CD4-positive, alpha-beta T cell (primary cell): ENCODE measurements around the gene CDH4. TPM values are rescaled to one million over a fixed set of nuclear protein-coding genes. Genes with fewer than 3 reads are reported as not detected.

Source experiments
- ATAC-seq: fragments of 200-7000 bp; cut with Tn5 transposase; one replicate; pipeline ENCODE4 v1.10.0; 2022; ENCODE audit warnings: mild to moderate bottlenecking; ENCODE audit not compliant: poor library complexity
- CTCF ChIA-PET: fragments of 350-600 bp; sonication (Branson Sonifier 250); formaldehyde crosslinking; loops from one replicate; lab custom pipeline; 2021; ENCODE audit warnings: antibody characterized with exemption, inconsistent platforms; lab: Charles Lee
- POLR2A ChIA-PET: fragments of 350-600 bp; sonication (Branson Sonifier 250); formaldehyde crosslinking; loops from one replicate; lab custom pipeline; 2021; ENCODE audit warnings: antibody characterized with exemption, inconsistent platforms; lab: Charles Lee
- DNase-seq, 14 experiments: peaks; one replicate each; pipeline ENCODE4 v3.0.0-alpha.2; 2013 to 2020; ENCODE audit warnings: mixed read lengths in 2 of 14
- H3K27ac ChIP-seq, 2 donors: one replicate each; pipeline versions ENCODE4 v1.5.1 to v1.7.0; 2013; ENCODE audit warnings: low read length in 2 of 2, low read depth in 1 of 2, mild to moderate bottlenecking in 1 of 2
- H3K27me3 ChIP-seq, 2 experiments: 1 replicate in 1 of 2; 2 replicates in 1 of 2; pipeline versions ENCODE4 v1.6.1 to v1.7.0; 2013; ENCODE audit warnings: low read length in 2 of 2, control low read depth in 1 of 2, mild to moderate bottlenecking in 1 of 2, moderate library complexity in 1 of 2; ENCODE audit not compliant: insufficient read depth in 2 of 2, control insufficient read depth in 1 of 2
- H3K36me3 ChIP-seq: one replicate; pipeline ENCODE4 v1.6.1; 2013; ENCODE audit warnings: low read length, control low read depth; ENCODE audit not compliant: insufficient read depth
- H3K4me1 ChIP-seq: one replicate; pipeline ENCODE4 v1.6.1; 2013; ENCODE audit warnings: low read length, control low read depth; ENCODE audit not compliant: insufficient read depth
- H3K4me3 ChIP-seq: one replicate; pipeline ENCODE4 v1.5.1; 2013; ENCODE audit warnings: mild to moderate bottlenecking, low read length, moderate library complexity
- H3K9me3 ChIP-seq, 2 experiments: 1 replicate in 1 of 2; 2 replicates in 1 of 2; pipeline versions ENCODE4 v1.6.1 to v1.7.0; 2013; ENCODE audit warnings: low read length in 2 of 2, mild to moderate bottlenecking in 2 of 2, control low read depth in 1 of 2, moderate library complexity in 1 of 2; ENCODE audit not compliant: control insufficient read depth in 1 of 2, insufficient read depth in 1 of 2
- H3K27ac Mint-ChIP-seq: one replicate; pipeline ENCODE4 v1.8.0; 2020; ENCODE audit warnings: mixed read lengths
- H3K27me3 Mint-ChIP-seq: one replicate; pipeline ENCODE4 v1.8.0; 2021; ENCODE audit warnings: mixed read lengths
- H3K36me3 Mint-ChIP-seq: one replicate; pipeline ENCODE4 v1.8.0; 2021; ENCODE audit warnings: low read depth, mixed read lengths
- H3K4me1 Mint-ChIP-seq: one replicate; pipeline ENCODE4 v1.8.0; 2021; ENCODE audit warnings: low read depth, mixed read lengths
- H3K4me3 Mint-ChIP-seq: one replicate; pipeline ENCODE4 v1.8.0; 2020; ENCODE audit warnings: mild to moderate bottlenecking, mixed read lengths
- H3K9me3 Mint-ChIP-seq: one replicate; pipeline ENCODE4 v1.8.0; 2020; ENCODE audit warnings: mixed read lengths
- intact Hi-C, 2 experiments: fragments of 100-400 bp; cut with DNase I in 1 of 2; cut with micrococcal nuclease in 1 of 2; formaldehyde crosslinking; loops; one replicate each; pipeline versions ENCODE4 v1.15.1 to v1.9.0; 2023 to 2025; cut with DNase I, micrococcal nuclease
- total RNA-seq, 174 experiments: library from RNA in 2 of 174; stranded (reverse) in 2 of 174; gene quantifications; one replicate each; pipeline ENCODE4 v1.2.3 and lab custom pipeline; 2021 to 2026
- TF ChIP-seq, protein P1 (sequence below): fragments of 200-600 bp; IDR thresholded peaks from one replicate; pipeline ENCODE4 v1.8.0; 2022; ENCODE audit warnings: antibody characterized with exemption, mild to moderate bottlenecking

CDH4 gene
- total RNA-seq, 2 experiments from 2014 or later, result 0.11 TPM

DNA sequence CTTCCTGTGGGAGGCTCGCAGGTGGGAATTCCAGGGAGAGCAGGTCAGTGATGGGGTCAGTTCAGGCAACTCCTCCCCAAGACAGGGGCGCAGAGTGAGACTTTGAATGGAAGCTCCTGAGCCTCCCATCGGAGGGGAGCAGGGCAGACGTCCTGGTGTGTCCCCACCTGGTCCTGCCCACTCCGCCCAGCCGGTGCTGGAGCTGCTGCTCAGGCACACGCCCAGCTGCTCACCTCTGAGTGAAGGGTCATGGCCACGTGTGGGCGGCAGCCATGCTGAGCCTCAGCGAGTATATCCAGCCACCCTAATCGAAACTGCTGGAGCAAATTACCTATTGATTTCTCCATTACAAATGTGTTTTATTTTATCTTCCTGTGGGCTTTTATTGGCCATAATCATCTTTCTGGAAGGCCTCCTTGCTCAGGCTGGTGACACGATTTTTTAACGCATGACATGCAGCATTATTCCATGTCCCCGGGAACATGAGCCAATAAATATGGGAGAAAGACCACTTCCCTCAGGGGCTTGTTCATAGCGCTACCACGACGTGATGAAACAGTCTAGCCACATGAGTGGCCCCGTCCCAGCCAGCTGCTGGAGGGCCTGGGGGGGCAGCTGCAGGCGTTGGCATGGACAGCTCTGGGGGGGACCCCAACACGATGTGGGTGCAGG, 665.5 kb downstream of the CDH4 start:
- Mint-ChIP-seq H3K4me1 (no peaks in the 10 kb centered on the region), H3K27ac (no peak overlapping the region), H3K27me3 (peaks cover 8% of the 10 kb centered on the region), H3K9me3 (no peaks in the 10 kb centered on the region), H3K4me3 (no peak overlapping the region), H3K36me3 (no peaks in the 10 kb centered on the region)
- Histone ChIP-seq H3K9me3 (peaks cover 0 to 26% of the 10 kb centered on the region in 2 experiments), H3K27ac (no peak overlapping the region), H3K4me1 (no peaks in the 10 kb centered on the region), H3K36me3 (no peaks in the 10 kb centered on the region), H3K27me3 (peaks cover 0 to 5% of the 10 kb centered on the region in 2 experiments), H3K4me3 (no peak overlapping the region)
- ATAC-seq (no peak), DNase-seq (no peak)
- ChIA-PET CTCF (no interaction called here), POLR2A (no interaction called here)
- intact Hi-C loops, result no loop called here
- TF ChIP-seq, protein P1, sequence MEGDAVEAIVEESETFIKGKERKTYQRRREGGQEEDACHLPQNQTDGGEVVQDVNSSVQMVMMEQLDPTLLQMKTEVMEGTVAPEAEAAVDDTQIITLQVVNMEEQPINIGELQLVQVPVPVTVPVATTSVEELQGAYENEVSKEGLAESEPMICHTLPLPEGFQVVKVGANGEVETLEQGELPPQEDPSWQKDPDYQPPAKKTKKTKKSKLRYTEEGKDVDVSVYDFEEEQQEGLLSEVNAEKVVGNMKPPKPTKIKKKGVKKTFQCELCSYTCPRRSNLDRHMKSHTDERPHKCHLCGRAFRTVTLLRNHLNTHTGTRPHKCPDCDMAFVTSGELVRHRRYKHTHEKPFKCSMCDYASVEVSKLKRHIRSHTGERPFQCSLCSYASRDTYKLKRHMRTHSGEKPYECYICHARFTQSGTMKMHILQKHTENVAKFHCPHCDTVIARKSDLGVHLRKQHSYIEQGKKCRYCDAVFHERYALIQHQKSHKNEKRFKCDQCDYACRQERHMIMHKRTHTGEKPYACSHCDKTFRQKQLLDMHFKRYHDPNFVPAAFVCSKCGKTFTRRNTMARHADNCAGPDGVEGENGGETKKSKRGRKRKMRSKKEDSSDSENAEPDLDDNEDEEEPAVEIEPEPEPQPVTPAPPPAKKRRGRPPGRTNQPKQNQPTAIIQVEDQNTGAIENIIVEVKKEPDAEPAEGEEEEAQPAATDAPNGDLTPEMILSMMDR, result no peak

DNA sequence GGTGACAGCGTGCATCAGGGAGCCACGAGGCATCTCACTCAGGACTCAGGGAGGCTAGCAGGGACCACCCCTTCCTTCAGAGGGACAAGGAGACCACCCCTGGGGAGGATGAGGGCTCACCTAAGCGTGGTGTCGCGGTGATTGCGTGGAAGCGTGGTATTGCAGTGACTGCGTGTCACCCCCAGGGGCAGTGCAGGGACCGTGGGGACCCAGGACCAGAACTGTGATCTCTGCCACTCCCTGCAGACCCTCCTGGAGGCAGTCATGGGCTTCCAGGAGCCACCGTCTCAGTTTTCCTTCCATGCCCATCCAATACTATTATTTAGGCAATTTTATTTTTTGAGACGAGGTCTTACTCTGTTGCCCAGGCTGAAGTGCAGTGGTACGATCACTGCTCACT, 666.5 kb downstream of the CDH4 start:
- Histone ChIP-seq H3K27me3 (peaks cover 0 to 5% of the 10 kb centered on the region in 2 experiments), H3K27ac (no peak overlapping the region), H3K36me3 (no peaks in the 10 kb centered on the region), H3K4me1 (no peaks in the 10 kb centered on the region), H3K4me3 (no peak overlapping the region), H3K9me3 (peaks cover 0 to 32% of the 10 kb centered on the region in 2 experiments)
- ATAC-seq, result no peak
- no peaks in the 10 kb centered on the region for H3K9me3 Mint-ChIP-seq
- H3K4me3 Mint-ChIP-seq, result no peak overlapping the region
- no peak overlapping the region for H3K27ac Mint-ChIP-seq
- ChIA-PET POLR2A (no interaction called here), CTCF (no interaction called here)
- H3K4me1 Mint-ChIP-seq, result no peaks in the 10 kb centered on the region
- no peak for DNase-seq
- TF ChIP-seq, protein P1, result no peak
- intact Hi-C loops, result no loop called here
- H3K27me3 Mint-ChIP-seq, result peaks cover 8% of the 10 kb centered on the region
- H3K36me3 Mint-ChIP-seq, result no peaks in the 10 kb centered on the region

DNA sequence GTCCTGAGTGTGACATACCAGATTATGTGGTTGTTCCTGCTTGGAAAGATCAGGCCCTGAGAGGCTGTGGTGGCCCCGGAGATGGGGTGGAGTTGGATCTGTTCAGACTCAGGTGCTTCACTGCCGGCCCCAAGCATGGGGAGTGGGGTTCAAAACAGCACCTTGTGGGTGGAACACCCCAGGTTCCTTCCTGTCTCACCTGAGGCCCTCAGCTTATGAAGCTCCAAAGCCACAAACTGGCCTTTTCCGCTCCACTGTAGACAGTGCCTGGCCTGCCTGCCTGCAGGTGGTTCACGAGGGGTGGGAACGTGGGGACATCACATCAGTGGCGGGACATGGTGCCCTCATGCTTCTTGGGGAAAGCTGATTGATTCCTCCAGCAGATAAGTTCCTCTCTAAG, 667.2 kb downstream of the CDH4 start:
- ChIA-PET CTCF (no interaction called here), POLR2A (no interaction called here)
- peaks cover 0 to 32% of the 10 kb centered on the region in 2 experiments for H3K9me3 ChIP-seq
- peaks cover 6% of the 10 kb centered on the region for H3K27me3 Mint-ChIP-seq
- H3K9me3 Mint-ChIP-seq, result no peaks in the 10 kb centered on the region
- intact Hi-C loops, result no loop called here
- no peaks in the 10 kb centered on the region for H3K36me3 ChIP-seq
- no peaks in the 10 kb centered on the region for H3K4me1 ChIP-seq
- H3K27ac Mint-ChIP-seq, result no peak overlapping the region
- H3K4me3 ChIP-seq, result no peak overlapping the region
- ATAC-seq (no peak), DNase-seq (no peak)
- H3K36me3 Mint-ChIP-seq, result no peaks in the 10 kb centered on the region
- no peaks in the 10 kb centered on the region for H3K4me1 Mint-ChIP-seq
- H3K27me3 ChIP-seq, result peaks cover 0 to 5% of the 10 kb centered on the region in 2 experiments
- TF ChIP-seq, protein P1, result no peak
- H3K4me3 Mint-ChIP-seq, result no peak overlapping the region
- no peak overlapping the region for H3K27ac ChIP-seq
